DOHH2 (cell line): ENCODE results near the gene ANKRD2.

Source experiments
- EZH2phosphoT487 ChIP-seq: fragments of 200-600 bp; sonication (generic); IDR thresholded peaks from 2 replicates; pipeline ENCODE4 v1.6.1; 2017; ENCODE audit warnings: borderline replicate concordance, mild to moderate bottlenecking, antibody characterized with exemption, low read length, moderate library complexity, mixed read lengths
- TF ChIP-seq, protein P1 (sequence below): fragments of 200-600 bp; sonication (generic); IDR thresholded peaks from one replicate; pipeline ENCODE4 v1.5.1; 2014; ENCODE audit warnings: antibody characterized with exemption, mild to moderate bottlenecking, low read depth, low read length; ENCODE audit not compliant: poor library complexity, severe bottlenecking

DNA sequence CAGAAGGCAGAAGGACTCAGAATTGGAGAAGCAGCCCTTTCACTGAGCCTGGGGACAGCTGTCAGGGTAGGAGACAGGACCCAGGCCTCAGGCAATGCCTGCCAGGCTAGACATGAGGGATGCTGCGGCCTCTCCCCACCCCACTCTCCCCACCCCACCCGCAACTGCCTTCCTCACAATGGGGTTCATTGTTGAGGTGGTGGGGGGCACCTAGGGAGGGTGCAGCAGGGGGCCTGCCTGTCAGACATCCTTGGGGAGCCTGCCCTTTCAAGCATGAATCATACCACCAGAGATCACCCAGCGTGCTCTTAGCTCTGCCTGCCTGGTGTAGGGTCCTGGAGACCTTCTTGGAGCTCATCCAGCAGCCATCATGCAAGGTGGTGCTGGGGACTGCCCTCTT lies 16.9 kb downstream of the ANKRD2 start, which contains the start of gene C10orf62:
- TF ChIP-seq, protein P1, sequence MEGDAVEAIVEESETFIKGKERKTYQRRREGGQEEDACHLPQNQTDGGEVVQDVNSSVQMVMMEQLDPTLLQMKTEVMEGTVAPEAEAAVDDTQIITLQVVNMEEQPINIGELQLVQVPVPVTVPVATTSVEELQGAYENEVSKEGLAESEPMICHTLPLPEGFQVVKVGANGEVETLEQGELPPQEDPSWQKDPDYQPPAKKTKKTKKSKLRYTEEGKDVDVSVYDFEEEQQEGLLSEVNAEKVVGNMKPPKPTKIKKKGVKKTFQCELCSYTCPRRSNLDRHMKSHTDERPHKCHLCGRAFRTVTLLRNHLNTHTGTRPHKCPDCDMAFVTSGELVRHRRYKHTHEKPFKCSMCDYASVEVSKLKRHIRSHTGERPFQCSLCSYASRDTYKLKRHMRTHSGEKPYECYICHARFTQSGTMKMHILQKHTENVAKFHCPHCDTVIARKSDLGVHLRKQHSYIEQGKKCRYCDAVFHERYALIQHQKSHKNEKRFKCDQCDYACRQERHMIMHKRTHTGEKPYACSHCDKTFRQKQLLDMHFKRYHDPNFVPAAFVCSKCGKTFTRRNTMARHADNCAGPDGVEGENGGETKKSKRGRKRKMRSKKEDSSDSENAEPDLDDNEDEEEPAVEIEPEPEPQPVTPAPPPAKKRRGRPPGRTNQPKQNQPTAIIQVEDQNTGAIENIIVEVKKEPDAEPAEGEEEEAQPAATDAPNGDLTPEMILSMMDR: no peak
- TF ChIP-seq EZH2phosphoT487: no peak
